T-helper 2 cell treated with Interferon-gamma antibody and Interleukin-4, amounts not matched to agents 100 ng/mL and 5 ng/mL, for 36 hours (primary cell): Measurements from ENCODE around the gene AFF3. TPM values are rescaled to one million over a fixed set of nuclear protein-coding genes. Genes with fewer than 3 reads are reported as not detected.

Experiments used
- intact Hi-C: fragments of 100-400 bp; cut with micrococcal nuclease; formaldehyde crosslinking; loops from one replicate; pipeline ENCODE4 v1.15.1; 2023
- total RNA-seq: library from RNA; stranded (reverse); gene quantifications from 2 replicates; pipeline ENCODE4 v1.2.3, GENCODE V29; 2022

Gene AFF3
- total RNA-seq, 1 donor from 2014 or later, result 6.0 TPM

DNA sequence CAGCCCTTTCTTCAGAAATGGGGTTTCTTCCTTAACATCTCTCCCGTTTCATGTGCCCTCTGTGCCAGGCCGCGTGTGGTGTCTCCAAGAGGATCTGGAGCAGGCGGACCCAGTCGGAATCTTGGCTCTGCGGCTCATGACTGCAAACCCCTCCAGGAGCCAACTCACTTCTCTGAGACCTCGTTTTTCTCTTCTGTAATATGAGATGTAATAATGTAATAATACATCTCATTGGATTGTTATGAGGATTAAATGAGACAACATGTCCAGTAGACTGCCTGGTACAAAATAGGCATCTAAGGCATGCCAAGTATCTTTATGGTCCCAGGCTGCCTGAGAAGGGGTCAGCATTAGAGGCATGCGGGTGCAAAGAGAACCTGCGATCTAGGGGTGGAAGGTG lies 431.2 kb downstream of the AFF3 start:
- intact Hi-C loops, result no loop called here

DNA sequence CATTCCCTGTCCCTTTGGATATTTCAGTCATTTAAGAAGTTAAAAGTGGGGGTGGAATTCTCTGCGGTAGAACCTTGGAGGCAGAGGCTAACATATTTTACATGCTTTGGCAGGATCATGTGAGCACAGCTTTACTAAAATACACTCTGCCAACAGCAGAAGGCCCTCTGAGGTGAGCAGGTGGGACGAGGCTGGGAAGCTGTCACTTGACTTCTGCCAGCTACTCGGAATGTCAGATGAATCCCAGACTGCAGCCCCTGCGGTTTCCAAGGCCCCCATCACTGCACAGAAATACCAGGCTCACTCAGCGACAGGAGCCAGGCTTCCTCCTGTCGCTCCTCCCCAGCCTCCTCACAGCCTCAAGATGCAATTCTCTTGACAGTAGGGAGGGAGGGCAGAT lies 431.7 kb downstream of the AFF3 start:
- intact Hi-C loops, result no loop called here

DNA sequence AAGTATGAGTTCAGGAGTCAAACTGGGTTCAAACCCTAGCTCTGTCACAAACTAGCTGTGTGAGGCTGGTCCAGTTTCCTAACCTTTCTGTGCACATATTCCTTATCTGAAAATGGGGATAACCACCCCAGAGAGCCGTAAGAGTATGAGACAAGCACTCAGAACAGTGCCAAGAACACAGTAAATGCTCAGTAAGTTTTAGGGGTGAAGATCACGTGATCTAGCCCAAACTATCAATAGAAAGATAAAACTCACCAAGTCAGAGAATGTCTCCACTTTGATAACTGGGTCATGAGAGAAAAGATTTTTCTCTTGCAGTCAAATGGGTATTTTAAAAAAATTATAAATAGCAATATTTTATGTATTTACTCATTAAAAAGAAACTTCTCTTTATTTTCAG lies 433.2 kb downstream of the AFF3 start:
- intact Hi-C loops, result no loop called here

DNA sequence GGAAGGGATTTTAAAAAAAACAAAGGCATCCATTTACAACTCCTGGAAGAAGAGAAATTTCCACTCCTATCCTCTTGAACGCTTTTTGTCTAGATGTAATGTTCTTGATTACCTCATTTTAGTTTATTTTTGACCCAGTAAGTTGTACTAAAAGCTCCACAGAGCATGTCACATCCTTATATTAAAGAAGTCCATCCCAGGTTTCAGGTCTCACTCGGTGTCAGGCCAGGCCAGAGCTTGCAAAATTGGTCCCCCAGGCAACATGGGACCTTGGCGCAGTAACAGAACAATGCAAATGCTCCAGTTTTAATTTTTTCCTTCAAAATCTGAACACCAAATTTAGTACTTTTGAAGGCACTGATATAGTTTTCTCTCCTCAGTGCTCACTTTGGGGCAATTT lies 434.2 kb downstream of the AFF3 start:
- intact Hi-C loops, result no loop called here

DNA sequence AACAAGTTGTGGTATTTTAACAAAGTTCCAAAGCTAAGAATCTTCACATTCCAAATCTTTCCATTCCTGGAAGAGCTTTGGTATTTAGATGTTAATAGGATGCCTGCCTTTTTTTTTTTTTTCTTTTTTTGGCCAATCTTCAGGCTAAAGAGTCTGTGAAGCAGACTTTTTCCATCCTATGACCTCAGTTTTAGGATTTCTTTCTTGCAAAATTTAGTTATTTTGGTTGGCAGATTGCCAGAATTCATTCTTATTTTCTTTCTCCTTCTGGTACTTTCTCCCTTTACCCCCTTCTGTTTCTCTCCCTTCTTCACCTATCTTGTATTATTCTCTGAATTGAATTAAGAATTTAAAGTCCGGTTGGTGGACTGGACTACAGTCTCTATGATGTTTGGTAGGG lies 434.8 kb downstream of the AFF3 start:
- intact Hi-C loops, result no loop called here

DNA sequence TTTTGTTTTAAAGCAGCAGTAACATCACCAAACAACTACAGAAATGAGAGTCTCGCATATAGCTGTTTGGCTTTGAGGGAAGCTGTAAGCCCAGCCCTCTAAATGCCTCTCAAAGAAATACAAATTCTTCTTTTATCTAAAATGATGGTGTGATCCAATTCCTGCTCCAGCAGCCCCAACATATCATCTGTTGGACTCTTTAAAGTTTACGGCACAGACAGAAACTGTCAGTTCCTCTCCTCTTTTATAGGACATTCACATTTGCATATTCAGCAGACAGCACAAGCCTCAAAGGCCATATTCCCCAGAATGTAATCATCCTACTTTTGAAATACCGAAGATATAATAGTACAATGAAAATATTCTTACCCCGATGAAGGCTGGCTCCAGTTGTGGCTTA lies 435.7 kb downstream of the AFF3 start:
- intact Hi-C loops, result no loop called here

DNA sequence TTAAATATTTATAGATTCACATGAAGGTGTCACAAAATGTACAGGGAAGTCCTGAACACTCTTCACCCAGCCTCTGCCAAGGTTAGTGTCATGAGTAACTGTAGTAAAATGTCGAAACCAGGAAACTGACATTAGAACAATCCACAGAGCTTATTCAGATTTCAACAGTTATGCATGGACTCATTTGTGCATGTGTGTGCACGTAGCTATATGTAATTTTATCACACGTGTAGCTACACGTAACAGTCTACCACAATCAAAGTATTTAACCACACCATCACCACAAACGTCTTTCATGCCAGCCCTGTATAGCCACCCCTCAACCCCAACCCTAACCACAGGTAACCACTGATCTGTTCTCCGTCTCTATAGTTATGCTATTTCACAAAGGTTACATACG lies 440.9 kb downstream of the AFF3 start:
- intact Hi-C loops, result no loop called here

DNA sequence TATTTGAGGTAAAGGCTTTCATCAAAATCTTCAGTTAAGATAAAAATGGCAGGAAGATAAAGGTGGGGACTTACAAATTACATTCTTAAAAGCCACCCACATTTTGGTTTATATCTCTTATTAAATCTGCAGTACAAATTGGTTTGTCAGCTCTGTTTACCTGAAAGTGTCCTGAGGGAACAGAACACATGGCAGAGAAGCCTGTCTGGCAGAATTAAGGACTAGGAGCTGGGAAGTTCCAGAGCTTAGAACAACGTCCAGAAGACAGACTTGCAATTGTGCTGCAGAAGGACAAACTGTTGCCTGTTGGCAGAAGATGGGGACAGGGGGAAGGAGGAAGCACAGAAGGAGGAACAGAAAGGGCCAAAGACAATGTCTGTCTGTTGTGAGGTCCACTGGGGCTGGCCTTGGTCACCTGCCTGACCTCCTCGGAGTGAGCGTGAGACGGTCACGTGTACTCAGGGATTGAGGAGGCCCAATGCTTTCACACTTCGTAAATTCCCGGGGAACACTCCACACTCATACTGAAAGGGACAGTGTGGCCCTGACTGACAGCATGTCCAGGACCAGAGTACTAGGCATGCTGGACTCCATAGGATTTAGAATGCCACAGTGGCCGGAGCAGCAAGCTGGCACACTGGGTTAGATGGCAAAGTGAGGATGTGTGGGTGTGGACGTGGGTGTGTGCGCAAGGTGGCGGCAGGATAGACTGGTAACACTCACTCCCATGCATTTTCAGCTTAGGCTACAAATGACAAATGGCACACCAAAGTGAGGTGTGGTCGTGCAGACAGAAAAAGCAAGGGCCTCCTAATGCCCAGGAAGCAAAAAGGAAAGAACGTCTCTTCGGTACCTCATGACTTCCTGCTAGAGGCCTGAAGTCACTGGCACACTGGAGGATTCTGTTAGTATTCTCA lies 441.6 kb downstream of the AFF3 start:
- intact Hi-C loops, result no loop called here

DNA sequence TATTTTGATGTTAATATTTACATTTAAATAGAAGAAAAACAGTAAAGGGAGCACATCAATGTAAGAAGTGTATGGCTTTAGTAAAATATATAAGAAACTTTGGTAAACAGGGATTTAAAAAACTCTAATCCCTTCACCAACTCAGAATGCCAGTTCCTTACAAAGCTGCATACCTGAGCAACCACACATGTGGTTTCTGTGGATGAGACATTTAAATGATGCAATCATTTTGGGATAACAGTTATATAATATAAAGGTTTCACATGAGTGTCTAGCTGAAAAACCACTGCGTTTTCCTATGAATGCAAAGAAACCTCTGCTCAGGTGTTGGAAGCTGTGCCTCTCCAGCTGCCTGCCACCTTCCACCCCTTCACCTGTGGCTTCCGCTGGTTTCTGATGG lies 443.5 kb downstream of the AFF3 start:
- intact Hi-C loops, result no loop called here

DNA sequence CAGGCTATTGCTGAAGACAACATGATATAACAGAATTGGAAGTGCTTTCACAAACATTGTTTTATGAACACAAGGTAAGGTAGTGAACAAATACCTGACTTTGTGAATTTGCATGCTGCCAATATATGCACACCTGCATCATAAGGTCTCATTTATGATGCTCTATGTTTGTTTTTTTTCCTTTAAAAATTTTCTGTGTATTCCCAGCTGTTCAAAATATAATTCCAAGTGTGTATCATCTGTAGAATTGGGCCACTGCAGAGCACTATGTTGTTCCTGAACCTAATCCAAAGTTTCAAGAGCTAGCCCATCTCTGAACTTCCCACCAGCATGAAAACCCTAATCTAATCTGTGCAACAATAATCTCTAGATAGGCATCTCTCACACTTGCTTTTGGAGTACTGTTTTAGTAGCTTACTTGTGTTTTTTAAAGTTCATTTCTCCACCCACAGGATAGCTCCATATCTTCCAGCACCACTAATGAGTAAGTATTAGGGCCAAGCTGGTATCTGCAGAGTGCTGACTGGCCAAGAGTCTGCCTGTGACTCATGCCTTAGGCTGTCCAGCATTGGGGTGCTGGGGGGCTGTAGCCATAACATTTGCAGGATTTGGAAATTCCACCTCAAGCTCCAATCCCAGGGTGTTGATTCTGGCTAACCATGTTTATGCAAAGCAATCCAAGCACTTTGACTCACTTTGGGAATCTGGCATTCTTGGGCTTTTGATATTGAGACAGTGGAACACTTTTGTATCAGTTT lies 444.4 kb downstream of the AFF3 start:
- intact Hi-C loops, result no loop called here

DNA sequence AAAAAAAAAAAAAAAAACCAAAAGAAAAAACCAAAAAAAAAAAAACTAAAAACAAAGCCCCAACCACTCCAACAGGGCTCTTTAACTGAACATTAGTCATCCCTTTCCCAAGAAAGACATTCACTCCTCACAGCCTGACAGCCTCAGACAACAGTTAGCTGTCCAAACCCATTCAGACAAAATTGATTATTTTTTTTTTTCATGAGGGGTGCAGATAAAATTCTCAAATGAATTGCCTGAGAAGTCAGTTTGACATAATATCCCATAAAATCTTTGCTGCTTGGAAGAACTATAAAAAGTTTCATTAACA lies 446.5 kb downstream of the AFF3 start:
- intact Hi-C loops, result no loop called here

DNA sequence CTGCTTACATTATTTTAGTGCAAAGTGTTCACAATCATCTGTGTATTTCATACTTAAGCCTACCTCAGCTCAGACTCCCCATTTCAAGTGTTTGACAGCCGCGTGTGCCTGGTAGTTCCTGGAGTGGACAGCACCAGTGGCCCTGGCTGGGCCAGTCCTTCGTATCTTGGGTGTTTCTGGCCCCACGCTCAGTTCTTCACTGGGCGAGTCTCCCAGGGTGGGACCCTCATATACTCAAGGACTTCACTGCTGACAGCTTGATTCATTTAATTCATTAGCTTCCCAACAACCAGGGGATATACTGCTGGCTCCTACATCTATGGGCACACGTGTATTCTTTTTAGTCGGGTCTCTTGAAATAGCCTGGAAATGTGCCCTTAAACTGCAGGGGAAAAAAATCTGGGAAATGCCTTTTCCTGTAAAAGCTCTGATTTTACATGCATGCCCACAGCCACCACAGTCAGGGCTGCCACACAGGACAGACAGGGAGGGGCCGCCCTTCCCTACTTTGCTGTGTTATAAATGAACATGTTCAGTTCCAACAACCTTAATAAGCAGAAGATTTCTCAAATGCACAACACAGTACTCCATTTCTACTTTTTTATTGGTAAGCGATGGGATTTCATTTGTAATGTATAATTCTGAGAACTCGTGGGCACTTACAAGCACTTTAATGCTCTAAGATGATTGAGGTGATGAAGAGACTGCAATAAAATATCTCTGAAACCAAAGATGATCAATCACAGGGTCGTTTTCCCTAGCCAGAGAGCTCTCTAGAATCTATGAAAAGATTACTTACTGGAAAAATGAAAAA lies 447.1 kb downstream of the AFF3 start:
- intact Hi-C loops, result no loop called here

DNA sequence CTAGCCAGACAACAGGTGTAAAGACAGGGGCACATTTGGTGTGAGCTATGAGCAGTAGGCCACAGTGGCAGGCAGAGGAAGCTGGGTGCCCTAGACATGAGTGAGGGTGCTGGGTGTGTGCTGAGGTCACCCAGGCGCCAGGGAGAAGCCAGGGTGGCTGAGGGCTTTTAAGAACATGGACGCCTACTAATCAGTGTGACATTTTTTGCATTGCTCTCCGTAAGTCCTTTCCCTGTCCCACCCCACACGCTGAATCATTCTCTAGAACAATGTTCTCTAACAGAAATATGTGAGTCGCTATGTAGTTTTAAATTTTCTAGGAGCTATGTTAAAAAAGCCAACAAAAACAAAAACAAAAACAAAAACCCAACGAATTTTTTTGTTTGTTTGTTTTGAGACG lies 448.1 kb downstream of the AFF3 start:
- intact Hi-C loops, result no loop called here

DNA sequence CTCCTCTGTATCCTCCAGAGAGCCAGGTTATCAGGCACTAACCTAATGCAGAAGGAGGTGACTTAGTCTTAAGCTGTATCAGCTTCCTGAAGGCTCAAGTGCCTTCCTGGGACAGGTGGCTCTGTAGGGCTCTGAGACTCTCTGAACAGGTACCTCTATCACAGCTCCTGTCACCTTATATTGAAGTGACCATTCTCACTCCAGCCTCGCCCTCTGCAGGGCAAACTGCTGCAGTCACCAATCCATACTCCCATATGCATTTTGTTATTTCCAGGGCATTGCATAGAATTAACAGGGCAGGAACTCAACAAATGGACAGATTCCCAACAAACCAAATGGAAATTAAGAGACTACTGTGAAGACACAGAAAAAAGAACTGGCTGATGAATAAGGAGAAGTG lies 449.6 kb downstream of the AFF3 start:
- intact Hi-C loops, result no loop called here

DNA sequence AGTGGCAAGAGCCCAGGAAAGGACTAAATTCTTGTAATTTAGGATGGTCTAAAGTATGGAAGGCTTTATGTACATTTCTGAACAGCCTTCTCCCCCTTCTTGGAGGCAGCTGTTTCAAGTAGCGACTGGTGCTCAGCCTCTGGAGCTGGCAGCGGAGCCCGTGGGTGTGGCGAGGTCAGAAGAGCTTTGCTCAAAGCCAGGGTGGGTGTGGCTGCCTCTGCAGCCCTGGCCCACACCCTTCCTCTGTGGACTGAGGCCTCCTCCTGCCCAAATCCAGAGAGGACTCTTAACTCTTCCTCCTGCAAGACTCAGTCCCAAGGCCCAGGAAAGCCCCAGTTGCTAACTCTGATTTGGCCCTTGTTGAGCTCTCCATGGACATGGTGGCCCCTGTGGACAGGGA lies 450.5 kb downstream of the AFF3 start:
- intact Hi-C loops, result no loop called here

DNA sequence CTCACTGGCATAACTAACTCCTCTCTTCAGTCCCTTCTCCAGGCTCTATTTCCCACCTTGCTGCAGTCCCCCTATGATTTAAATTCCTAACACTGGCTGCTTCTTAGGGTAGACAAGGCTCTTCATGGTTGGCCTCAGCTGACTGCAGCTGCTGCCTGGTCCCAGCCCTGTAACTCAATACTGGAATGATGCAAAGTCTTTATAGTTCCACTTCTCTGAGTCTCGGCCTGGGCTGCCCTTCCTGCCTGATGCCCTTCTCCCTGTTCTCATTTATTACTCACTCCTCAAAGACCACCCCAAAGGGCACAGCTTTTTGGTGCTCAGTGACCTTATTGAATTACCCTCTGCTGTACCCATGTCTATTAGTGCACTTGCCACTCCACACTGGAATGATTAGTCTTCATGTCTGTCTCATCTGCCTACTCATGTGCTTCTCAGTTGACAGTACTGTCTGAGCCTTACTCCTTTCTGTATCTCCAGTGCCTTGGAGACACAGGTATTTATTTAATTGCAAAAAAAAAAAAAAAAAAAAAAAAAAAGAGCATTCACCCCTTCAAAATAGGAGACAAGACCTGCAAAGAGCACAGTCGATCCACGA lies 453.1 kb downstream of the AFF3 start:
- intact Hi-C loops, result no loop called here

DNA sequence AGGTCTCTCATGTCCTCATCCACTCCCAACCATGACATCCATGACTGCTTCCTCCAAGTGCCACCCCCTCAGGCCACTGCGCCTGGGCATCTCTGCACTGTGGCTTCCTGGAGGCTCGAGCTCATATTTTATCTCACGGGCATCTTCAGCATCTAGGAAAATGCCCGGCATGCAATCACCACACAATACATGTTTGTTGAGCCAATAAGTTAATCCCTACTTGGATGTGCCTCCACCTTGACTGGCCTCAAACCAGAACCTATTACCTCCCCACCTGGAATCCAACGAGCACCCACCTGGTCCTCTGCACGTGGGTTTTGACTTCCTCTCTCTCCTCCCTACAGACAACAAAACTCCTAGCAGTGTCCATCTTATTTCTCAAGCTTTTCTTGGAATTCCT lies 453.7 kb downstream of the AFF3 start:
- intact Hi-C loops, result no loop called here

DNA sequence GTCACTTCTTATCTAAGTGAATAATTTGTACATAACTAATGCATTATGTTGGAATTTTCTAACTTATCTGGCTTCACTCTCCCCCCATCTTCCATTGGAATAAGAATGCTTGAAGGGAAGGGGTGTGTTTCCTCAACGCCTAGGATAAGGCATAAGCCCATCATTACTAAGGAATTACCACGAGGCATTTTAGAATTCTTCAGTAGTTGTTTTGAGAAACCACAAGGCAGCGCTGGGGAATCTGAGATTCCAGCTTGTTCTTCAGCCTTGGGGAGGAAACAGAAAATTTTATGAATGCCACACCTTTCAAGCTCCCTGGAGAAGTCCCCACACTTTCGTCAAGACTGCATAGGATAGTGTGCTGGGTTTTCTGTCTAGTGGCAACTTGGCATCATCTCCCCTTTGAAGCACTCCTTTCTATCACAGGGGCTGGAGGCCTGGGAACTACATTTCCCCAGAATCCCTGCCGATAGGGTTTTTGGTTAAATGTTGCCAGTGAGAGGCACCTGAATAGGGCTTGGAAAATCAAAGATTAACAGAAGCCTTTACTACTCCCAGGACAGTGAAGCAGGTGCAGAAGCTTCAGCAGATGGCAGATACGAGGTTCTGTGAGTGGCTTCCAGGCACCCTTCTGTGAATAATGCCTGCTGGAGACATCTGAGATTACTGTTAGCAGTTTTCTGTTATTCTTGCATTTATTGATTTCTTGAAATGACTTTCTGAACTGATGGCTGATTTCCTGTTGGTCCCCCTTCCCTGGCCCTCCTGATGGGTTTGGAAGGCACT lies 459.9 kb downstream of the AFF3 start:
- intact Hi-C loops, result no loop called here

DNA sequence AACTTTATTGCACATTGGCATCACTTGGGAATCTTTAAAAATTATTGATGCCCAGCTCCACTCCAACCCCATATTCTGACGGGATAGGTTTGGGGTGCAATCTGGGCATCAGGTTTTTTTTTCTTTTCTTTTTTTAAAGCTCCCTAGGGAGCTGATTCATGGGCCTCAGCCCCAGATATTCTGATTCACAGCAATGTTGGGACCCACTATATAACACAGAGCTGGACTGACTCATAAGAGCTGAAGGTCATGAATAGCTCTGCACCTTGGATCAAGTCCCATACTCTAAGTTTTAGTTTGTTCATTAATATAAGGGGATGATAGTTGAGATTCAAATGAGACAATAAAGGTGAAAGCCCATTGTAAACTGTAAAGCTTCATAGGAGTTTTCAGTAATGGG lies 461.4 kb downstream of the AFF3 start:
- intact Hi-C loops, result no loop called here

DNA sequence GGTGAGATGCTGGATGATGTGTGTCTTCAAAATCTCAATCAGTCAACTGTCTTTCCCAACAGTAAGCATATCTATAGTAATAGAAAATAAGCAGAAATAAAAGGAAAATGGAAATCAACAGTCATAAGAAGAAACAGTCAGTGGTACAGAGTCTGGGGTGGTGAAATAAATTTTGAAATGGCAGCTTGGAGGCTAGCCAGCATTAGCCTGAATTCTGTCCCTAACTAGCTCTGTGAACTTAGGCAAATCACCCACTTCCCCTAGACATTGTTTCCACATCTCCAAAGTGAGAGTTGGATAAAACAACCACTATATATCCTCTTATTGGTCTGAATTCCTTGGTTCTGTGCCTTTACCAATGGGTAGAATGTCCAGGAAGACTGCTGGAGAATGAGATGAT lies 462.9 kb downstream of the AFF3 start:
- intact Hi-C loops, result no loop called here

DNA sequence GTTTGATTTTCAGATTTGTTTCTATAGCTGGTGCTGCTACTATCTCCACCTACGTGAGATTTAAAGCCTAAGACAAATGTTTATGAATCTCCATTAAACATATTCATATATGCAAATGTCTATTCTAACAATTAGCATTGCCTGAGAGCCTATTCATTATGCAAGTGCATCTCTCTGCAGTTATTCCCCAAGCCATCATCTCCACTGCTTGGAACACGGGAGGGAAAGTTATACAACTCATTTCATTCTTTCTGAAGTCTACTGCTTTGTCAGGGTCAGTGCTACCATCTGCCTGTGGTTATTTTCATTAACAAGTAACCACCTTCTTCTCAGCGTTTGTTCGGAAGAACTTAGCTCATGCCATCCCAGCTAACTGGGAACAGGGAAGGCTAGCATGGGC lies 463.8 kb downstream of the AFF3 start:
- intact Hi-C loops, result no loop called here
